ENCODE results near the gene CCDC141. TPM values are rescaled to one million over a fixed set of nuclear protein-coding genes. Genes with fewer than 3 reads are reported as not detected.
"Not testable (repeated sequence)": the region's sequence is repeated elsewhere in the genome, so short reads cannot be mapped to it uniquely, and the experiment has no call there.

The CCDC141 gene
- total RNA-seq = 0.06 TPM in 1 of 2 replicates, not detected in the other

GRCh38 chr2:179049546-179050311, at the start of gene CCDC141:
Gene CCDC141 (minus strand): TSS chr2:179050137. CDS start chr2:179049941, 196 bp downstream.
- no peak for DNase-seq (ENCODE audit: extremely low read depth, low read depth, low spot score)

GRCh38 chr2:179098080-179098689, 48.2 kb upstream of the CCDC141 start:
- DNase-seq (ENCODE audit: extremely low read depth, low read depth, low spot score) = no peak

- no peak for DNase-seq (ENCODE audit: extremely low read depth, low read depth, low spot score)
Measured at GRCh38 chr2:179097131-179097530, 47.2 kb upstream of the CCDC141 start.

GRCh38 chr2:179096090-179096489, 46.2 kb upstream of the CCDC141 start:
- no peak for DNase-seq (ENCODE audit: extremely low read depth, low read depth, low spot score)

- DNase-seq (ENCODE audit: extremely low read depth, low read depth, low spot score) = not testable (repeated sequence)
Measured at GRCh38 chr2:179092912-179093311, 43.0 kb upstream of the CCDC141 start.

- no peak for DNase-seq (ENCODE audit: extremely low read depth, low read depth, low spot score)
Measured at GRCh38 chr2:179082697-179083096, 32.8 kb upstream of the CCDC141 start.

GRCh38 chr2:179081954-179082353, 32.0 kb upstream of the CCDC141 start:
- DNase-seq (ENCODE audit: extremely low read depth, low read depth, low spot score) = no peak

GRCh38 chr2:179072527-179072926, 22.6 kb upstream of the CCDC141 start:
- no peak for DNase-seq (ENCODE audit: extremely low read depth, low read depth, low spot score)

- no peak for DNase-seq (ENCODE audit: extremely low read depth, low read depth, low spot score)
Measured at GRCh38 chr2:179071810-179072355, 21.9 kb upstream of the CCDC141 start.

- no peak for DNase-seq (ENCODE audit: extremely low read depth, low read depth, low spot score)
Measured at GRCh38 chr2:179070895-179071294, 21.0 kb upstream of the CCDC141 start.

GRCh38 chr2:179069685-179070084, 19.7 kb upstream of the CCDC141 start:
- DNase-seq (ENCODE audit: extremely low read depth, low read depth, low spot score) = no peak

- no peak for DNase-seq (ENCODE audit: extremely low read depth, low read depth, low spot score)
Measured at GRCh38 chr2:179068991-179069643, 19.2 kb upstream of the CCDC141 start.

- no peak for DNase-seq (ENCODE audit: extremely low read depth, low read depth, low spot score)
Measured at GRCh38 chr2:179059026-179059700, 9.2 kb upstream of the CCDC141 start.

- no peak for DNase-seq (ENCODE audit: extremely low read depth, low read depth, low spot score)
Measured at GRCh38 chr2:179057737-179058136, 7.8 kb upstream of the CCDC141 start.

GRCh38 chr2:179053568-179053967, 3.6 kb upstream of the CCDC141 start:
- not testable (repeated sequence) for DNase-seq (ENCODE audit: extremely low read depth, low read depth, low spot score)

GRCh38 chr2:179051250-179051649, 1.3 kb upstream of the CCDC141 start:
- no peak for DNase-seq (ENCODE audit: extremely low read depth, low read depth, low spot score)

- no peak for DNase-seq (ENCODE audit: extremely low read depth, low read depth, low spot score)
Measured at GRCh38 chr2:179050755-179051154, 818 bp upstream of the CCDC141 start.

- DNase-seq (ENCODE audit: extremely low read depth, low read depth, low spot score) = no peak
Measured at GRCh38 chr2:179049203-179049545, 763 bp downstream of the CCDC141 start.

- no peak for DNase-seq (ENCODE audit: extremely low read depth, low read depth, low spot score)
Measured at GRCh38 chr2:179048099-179048498, 1.8 kb downstream of the CCDC141 start.

- not testable (repeated sequence) for DNase-seq (ENCODE audit: extremely low read depth, low read depth, low spot score)
Measured at GRCh38 chr2:179045602-179046001, 4.3 kb downstream of the CCDC141 start.

- no peak for DNase-seq (ENCODE audit: extremely low read depth, low read depth, low spot score)
Measured at GRCh38 chr2:179044500-179044899, 5.4 kb downstream of the CCDC141 start.

All from glomerular endothelial cell (primary cell).